Measurements from ENCODE around the gene SUSD4. TPM values are rescaled to one million over a fixed set of nuclear protein-coding genes. Genes with fewer than 3 reads are reported as not detected.

The SUSD4 gene
- total and polyA plus RNA-seq, 10 of the 15 experiments (the other 5 are each of a cell fraction or from before 2014, with no cell fraction given): 0.13 to 1.1 (median 0.26) TPM; not detected in 3

DNA sequence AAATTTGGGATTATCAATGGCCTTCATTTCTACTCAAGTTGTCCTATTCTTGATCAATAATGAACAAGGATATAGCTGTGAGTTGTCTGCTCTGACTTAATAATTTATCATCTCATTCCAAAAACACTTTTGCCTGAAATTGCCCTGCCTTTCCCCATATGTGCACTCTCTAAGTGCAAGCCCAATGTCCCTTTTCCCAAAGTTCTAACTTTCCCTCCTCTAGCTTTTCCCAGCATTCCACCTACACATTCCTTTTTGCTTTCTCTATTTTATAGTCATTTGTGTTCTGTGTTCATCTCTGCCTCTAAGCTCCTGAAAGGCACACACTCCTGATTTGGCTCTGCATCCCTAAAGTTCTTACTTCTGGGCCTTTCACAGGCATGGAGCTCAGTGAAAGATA lies 34.7 kb downstream of the SUSD4 start:
- no peak overlapping the region for H3K9ac ChIP-seq (ENCODE audit: control insufficient read depth, insufficient read depth, low read length)
- no peak overlapping the region for H3K4me2 ChIP-seq (ENCODE audit: control insufficient read depth, insufficient read depth)
- no peaks in the 10 kb centered on the region; a peak in 1 of 4 replicates for H3K27me3 ChIP-seq (replicated peaks in 1 of 2; ENCODE audit: control insufficient read depth in 2 of 2, insufficient read depth in 2 of 2, low read length in 1 of 2)
- H3K36me3 ChIP-seq (ENCODE audit: control insufficient read depth in 2 of 2, insufficient read depth in 2 of 2, low read length in 1 of 2): no peaks in the 10 kb centered on the region
- RAD21 ChIA-PET (ENCODE audit: unreplicated experiment): no interaction called here
- SMC1A ChIA-PET (ENCODE audit: uncharacterized antibody, unreplicated experiment): no interaction called here
- H3K9me3 ChIP-seq (replicated peaks; ENCODE audit: control insufficient read depth, insufficient read depth, low read length): no peaks in the 10 kb centered on the region
- H4K20me1 ChIP-seq (ENCODE audit: control insufficient read depth, insufficient read depth): no peaks in the 10 kb centered on the region
- no peaks in the 10 kb centered on the region for H3K4me1 ChIP-seq (ENCODE audit: control insufficient read depth, insufficient read depth, low read length)
- H3K4me3 ChIP-seq: no peak overlapping the region
- no TSS peak for BruUV-seq (replicated peaks)
- no peak overlapping the region for H2AFZ ChIP-seq (ENCODE audit: control insufficient read depth, low read depth, low read length)
- TF ChIP-seq HDAC6 (IDR thresholded peaks at IDR 0.05; ENCODE audit: unreplicated experiment): no peak
- TF ChIP-seq, protein P1, sequence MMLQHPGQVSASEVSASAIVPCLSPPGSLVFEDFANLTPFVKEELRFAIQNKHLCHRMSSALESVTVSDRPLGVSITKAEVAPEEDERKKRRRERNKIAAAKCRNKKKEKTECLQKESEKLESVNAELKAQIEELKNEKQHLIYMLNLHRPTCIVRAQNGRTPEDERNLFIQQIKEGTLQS (IDR thresholded peaks at IDR 0.05; ENCODE audit: borderline replicate concordance, extremely low read depth, low read depth, low read length): no peak
- TF ChIP-seq, protein P2, sequence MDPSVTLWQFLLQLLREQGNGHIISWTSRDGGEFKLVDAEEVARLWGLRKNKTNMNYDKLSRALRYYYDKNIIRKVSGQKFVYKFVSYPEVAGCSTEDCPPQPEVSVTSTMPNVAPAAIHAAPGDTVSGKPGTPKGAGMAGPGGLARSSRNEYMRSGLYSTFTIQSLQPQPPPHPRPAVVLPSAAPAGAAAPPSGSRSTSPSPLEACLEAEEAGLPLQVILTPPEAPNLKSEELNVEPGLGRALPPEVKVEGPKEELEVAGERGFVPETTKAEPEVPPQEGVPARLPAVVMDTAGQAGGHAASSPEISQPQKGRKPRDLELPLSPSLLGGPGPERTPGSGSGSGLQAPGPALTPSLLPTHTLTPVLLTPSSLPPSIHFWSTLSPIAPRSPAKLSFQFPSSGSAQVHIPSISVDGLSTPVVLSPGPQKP (IDR thresholded peaks at IDR 0.05; ENCODE audit: low read depth, low read length): no peak
- no peak for TF ChIP-seq MXI1 (IDR thresholded peaks at IDR 0.05; ENCODE audit: low read depth, low read length)
- TF ChIP-seq ATF7 (IDR thresholded peaks at IDR 0.05; ENCODE audit: low read depth): no peak
- TF ChIP-seq, protein P3, sequence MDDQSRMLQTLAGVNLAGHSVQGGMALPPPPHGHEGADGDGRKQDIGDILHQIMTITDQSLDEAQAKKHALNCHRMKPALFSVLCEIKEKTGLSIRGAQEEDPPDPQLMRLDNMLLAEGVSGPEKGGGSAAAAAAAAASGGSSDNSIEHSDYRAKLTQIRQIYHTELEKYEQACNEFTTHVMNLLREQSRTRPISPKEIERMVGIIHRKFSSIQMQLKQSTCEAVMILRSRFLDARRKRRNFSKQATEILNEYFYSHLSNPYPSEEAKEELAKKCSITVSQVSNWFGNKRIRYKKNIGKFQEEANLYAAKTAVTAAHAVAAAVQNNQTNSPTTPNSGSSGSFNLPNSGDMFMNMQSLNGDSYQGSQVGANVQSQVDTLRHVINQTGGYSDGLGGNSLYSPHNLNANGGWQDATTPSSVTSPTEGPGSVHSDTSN (IDR thresholded peaks at IDR 0.05; ENCODE audit: insufficient replicate concordance, low read depth, low read length): no peak
- no peak for TF ChIP-seq HDGF (IDR thresholded peaks at IDR 0.05)
- no peak for TF ChIP-seq CHD2 (IDR thresholded peaks at IDR 0.05; ENCODE audit: borderline replicate concordance, low read depth, low read length)
- no peak for TF ChIP-seq NR2F1 (conservative IDR thresholded peaks at IDR 0.05)
- intact Hi-C loops (cut with micrococcal nuclease; ENCODE audit: unreplicated experiment): no loop called here
- DNase-seq (ENCODE audit: low read depth, low spot score): no peak
- no peak for ATAC-seq
- no peak for FAIRE-seq
- CTCF ChIA-PET: interaction anchor here (1.2 kb wide), 1 partner anchor 8 kb away, joined by 3 read pairs; no protein-coding TSS in a partner anchor
- no peak overlapping the region for H3K27ac ChIP-seq (ENCODE audit: control insufficient read depth, insufficient read depth)
- POLR2A ChIA-PET: no interaction called here
- in situ Hi-C loops (cut with MboI): no loop called here
- H3K79me2 ChIP-seq (ENCODE audit: control insufficient read depth, insufficient read depth, low read length): no peaks in the 10 kb centered on the region

All from GM12878 (cell line).